PC-3 (cell line): ENCODE data around the gene ZNF382. TPM values are rescaled to one million over a fixed set of nuclear protein-coding genes. Genes with fewer than 3 reads are reported as not detected.
"Not testable (repeated sequence)": the region's sequence is repeated elsewhere in the genome, so short reads cannot be mapped to it uniquely, and the experiment has no call there.

Experiments
- ATAC-seq: fragments of 200-7000 bp; cut with Tn5 transposase; 2 replicates; pipeline ENCODE4 v1.9.1; 2020; ENCODE audit warnings: mild to moderate bottlenecking, moderate library complexity
- BruUV-seq: library from RNA; stranded (reverse); fragments of 400-500 nt; replicated peaks from 2 replicates; lab custom pipeline; 2021; lab: Mats Ljungman, UMichigan
- CTCF ChIA-PET: fragments of 300-600 bp; sonication (Branson Sonifier 250); formaldehyde crosslinking; loops from one replicate; lab custom pipeline; 2022; ENCODE audit warnings: antibody characterized with exemption; lab: Charles Lee
- POLR2A ChIA-PET: fragments of 300-600 bp; sonication (Branson Sonifier 250); formaldehyde crosslinking; loops from one replicate; lab custom pipeline; 2022; ENCODE audit warnings: antibody characterized with exemption; ENCODE audit not compliant: unreplicated experiment; lab: Charles Lee
- DNase-seq: peaks from one replicate; pipeline ENCODE4 v3.0.0-alpha.2; 2015
- H2AFZ ChIP-seq: fragments of 300-600 bp; sonication (generic); 2 replicates; pipeline ENCODE4 v1.6.0; 2016; ENCODE audit warnings: antibody characterized with exemption, low read length
- H3F3A ChIP-seq: fragments of 300-600 bp; sonication (generic); one replicate; pipeline ENCODE4 v1.6.0; 2017; ENCODE audit warnings: antibody characterized with exemption, low read length, control low read depth, mild to moderate bottlenecking; ENCODE audit not compliant: unreplicated experiment
- H3K27ac ChIP-seq: fragments of 300-600 bp; sonication (generic); 2 replicates; pipeline ENCODE4 v1.5.1; 2016; ENCODE audit warnings: mild to moderate bottlenecking, low read length
- H3K27me3 ChIP-seq: fragments of 300-600 bp; sonication (generic); 2 replicates; pipeline ENCODE4 v1.6.1; 2016; ENCODE audit warnings: low read length, mixed read lengths
- H3K36me3 ChIP-seq: fragments of 300-600 bp; sonication (generic); 2 replicates; pipeline ENCODE4 v1.6.1; 2016; ENCODE audit warnings: low read depth, mixed run types, low read length, mixed read lengths
- H3K4me1 ChIP-seq: fragments of 300-600 bp; sonication (generic); 2 replicates; pipeline ENCODE4 v1.5.1; 2016; ENCODE audit warnings: low read length; ENCODE audit not compliant: insufficient read depth
- H3K4me2 ChIP-seq: fragments of 300-600 bp; sonication (generic); 2 replicates; pipeline ENCODE4 v1.6.0; 2016; ENCODE audit warnings: low read length
- H3K4me3 ChIP-seq: fragments of 300-600 bp; sonication (generic); 2 replicates; pipeline ENCODE4 v1.5.1; 2016; ENCODE audit warnings: mild to moderate bottlenecking, low read length, mixed read lengths
- H3K79me2 ChIP-seq: fragments of 300-600 bp; sonication (generic); 2 replicates; pipeline ENCODE4 v1.6.1; 2017; ENCODE audit warnings: low read length, mixed read lengths
- H3K9ac ChIP-seq: fragments of 300-600 bp; sonication (generic); 2 replicates; pipeline ENCODE4 v1.6.0; 2016; ENCODE audit warnings: mild to moderate bottlenecking, low read length
- H3K9me2 ChIP-seq: fragments of 300-600 bp; sonication (generic); replicated peaks from 2 replicates; pipeline ENCODE4 v1.6.1; 2016; ENCODE audit warnings: mixed run types, low read length, mixed read lengths
- H3K9me3 ChIP-seq: fragments of 300-600 bp; sonication (generic); 2 replicates; pipeline ENCODE4 v1.6.1; 2016; ENCODE audit warnings: low read length, mixed read lengths
- H4K20me1 ChIP-seq: fragments of 300-600 bp; sonication (generic); 2 replicates; pipeline ENCODE4 v1.6.1; 2016; ENCODE audit warnings: low read length, mixed read lengths
- EZH2 ChIP-seq: fragments of 300-600 bp; sonication (generic); IDR thresholded peaks from one replicate; pipeline ENCODE4 v1.6.1; 2017; ENCODE audit warnings: antibody characterized with exemption, mild to moderate bottlenecking, low read length; ENCODE audit not compliant: unreplicated experiment
- EZH2phosphoT487 ChIP-seq: fragments of 300-600 bp; sonication (generic); IDR thresholded peaks from 2 replicates; pipeline ENCODE4 v1.6.1; 2018; ENCODE audit warnings: mild to moderate bottlenecking, antibody characterized with exemption, low read length, borderline replicate concordance
- intact Hi-C: fragments of 100-400 bp; cut with micrococcal nuclease; formaldehyde crosslinking; loops from 2 replicates; pipeline ENCODE4 v1.9.0; 2023
- total RNA-seq: library from RNA; depleted of rRNA; stranded (reverse); fragments of >200 nt; gene quantifications from 2 replicates; pipeline ENCODE4 v1.2.3, GENCODE V29; 2014
- TF ChIP-seq, protein P1 (sequence below): fragments of 300-600 bp; sonication (generic); conservative IDR thresholded peaks from 2 replicates; pipeline ENCODE4 v1.5.1; 2017; ENCODE audit warnings: antibody characterized with exemption, low read depth, mild to moderate bottlenecking, low read length

ZNF382 gene
- total RNA-seq, 1 experiment from 2014 or later: 0.91 TPM

DNA sequence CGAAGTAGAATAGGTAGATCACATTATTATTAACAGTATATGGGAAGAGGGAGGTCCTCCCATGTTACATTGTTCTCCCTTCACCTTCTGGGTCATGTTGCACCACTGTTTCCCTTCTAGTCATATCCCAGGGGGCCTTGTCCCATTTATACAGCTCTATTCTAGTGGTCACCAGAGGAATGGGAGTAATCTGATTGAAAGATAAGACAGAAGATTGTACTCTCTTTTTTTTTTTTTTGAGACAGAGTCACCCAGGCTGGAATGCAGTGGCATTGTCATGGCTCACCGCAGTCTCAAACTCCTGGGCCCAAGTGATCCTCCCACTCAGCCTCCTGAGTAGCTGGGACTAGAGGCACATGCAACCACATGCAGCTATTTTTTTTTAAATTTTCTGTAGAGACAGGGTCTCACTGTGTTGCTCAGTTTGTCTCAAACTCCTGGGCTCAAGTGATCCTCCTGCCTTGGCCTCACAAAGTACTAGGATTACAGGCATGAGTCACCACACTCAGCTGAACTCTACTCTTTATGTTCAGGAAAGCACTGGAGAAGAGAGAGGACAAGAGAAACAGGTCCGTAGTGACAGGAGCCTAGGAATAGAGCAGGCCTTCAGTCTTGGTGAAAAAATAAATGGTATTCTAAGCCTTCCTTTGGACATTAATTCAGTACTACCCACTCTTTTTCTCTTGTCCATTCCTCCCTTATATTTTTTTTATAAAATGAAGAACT is 27.7 kb upstream of the ZNF382 start:
- Histone ChIP-seq H3K9ac (no peak overlapping the region), H3K27ac (no peak overlapping the region), H3K36me3 (peaks cover 49% of the 10 kb centered on the region), H2AFZ (no peak overlapping the region), H4K20me1 (no peaks in the 10 kb centered on the region), H3K9me3 (0 out of 2 replicates have a peak, but pooled peaks cover 5% of the 10 kb centered on the region), H3K4me1 (no peaks in the 10 kb centered on the region), H3K4me3 (no peak overlapping the region), H3K27me3 (no peaks in the 10 kb centered on the region), H3K79me2 (peaks cover 25% of the 10 kb centered on the region), H3F3A (no peaks in the 10 kb centered on the region), H3K9me2 (no peaks in the 10 kb centered on the region), H3K4me2 (no peak overlapping the region)
- ATAC-seq (no peak), DNase-seq (no peak)
- POLR2A ChIA-PET: no interaction called here
- TF ChIP-seq EZH2 (no peak), EZH2phosphoT487 (no peak)
- TF ChIP-seq, protein P1, sequence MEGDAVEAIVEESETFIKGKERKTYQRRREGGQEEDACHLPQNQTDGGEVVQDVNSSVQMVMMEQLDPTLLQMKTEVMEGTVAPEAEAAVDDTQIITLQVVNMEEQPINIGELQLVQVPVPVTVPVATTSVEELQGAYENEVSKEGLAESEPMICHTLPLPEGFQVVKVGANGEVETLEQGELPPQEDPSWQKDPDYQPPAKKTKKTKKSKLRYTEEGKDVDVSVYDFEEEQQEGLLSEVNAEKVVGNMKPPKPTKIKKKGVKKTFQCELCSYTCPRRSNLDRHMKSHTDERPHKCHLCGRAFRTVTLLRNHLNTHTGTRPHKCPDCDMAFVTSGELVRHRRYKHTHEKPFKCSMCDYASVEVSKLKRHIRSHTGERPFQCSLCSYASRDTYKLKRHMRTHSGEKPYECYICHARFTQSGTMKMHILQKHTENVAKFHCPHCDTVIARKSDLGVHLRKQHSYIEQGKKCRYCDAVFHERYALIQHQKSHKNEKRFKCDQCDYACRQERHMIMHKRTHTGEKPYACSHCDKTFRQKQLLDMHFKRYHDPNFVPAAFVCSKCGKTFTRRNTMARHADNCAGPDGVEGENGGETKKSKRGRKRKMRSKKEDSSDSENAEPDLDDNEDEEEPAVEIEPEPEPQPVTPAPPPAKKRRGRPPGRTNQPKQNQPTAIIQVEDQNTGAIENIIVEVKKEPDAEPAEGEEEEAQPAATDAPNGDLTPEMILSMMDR: no peak
- CTCF ChIA-PET: no interaction called here
- intact Hi-C loops: no loop called here
- BruUV-seq: no TSS peak

DNA sequence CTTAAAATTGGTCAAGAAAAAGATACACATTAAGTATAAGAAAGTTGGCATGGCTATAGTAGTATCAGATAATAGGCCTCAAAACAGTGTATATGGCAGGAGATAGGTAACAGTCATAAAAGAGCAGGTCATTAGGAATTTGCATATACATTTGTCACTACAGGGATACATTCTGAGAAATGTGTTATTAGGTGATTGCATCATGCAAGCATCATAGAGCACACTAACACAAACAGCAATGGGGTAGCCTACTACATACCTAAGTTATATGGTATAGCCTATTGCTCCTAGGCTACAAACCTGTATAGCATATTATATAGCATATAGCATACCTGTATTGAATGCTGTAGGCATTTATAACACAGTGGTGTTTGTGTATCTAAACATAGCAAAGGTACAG is 25.9 kb upstream of the ZNF382 start:
- Histone ChIP-seq H3K4me3 (no peak overlapping the region), H3K9me3 (peaks cover 5% of the 10 kb centered on the region; the same call in 1 of the 2 replicates), H3K4me2 (no peak overlapping the region), H4K20me1 (no peaks in the 10 kb centered on the region), H3K27ac (no peak overlapping the region), H3K9me2 (no peaks in the 10 kb centered on the region), H3F3A (no peaks in the 10 kb centered on the region), H3K36me3 (peaks cover 52% of the 10 kb centered on the region), H3K9ac (no peak overlapping the region), H2AFZ (no peak overlapping the region), H3K4me1 (no peaks in the 10 kb centered on the region), H3K27me3 (no peaks in the 10 kb centered on the region), H3K79me2 (peaks cover 8% of the 10 kb centered on the region; the same call in 1 of the 2 replicates)
- CTCF ChIA-PET: no interaction called here
- intact Hi-C loops: no loop called here
- no peak for DNase-seq
- no peak for ATAC-seq
- POLR2A ChIA-PET: no interaction called here
- BruUV-seq: no TSS peak
- no peak for TF ChIP-seq EZH2
- TF ChIP-seq, protein P1: no peak
- TF ChIP-seq EZH2phosphoT487: no peak

DNA sequence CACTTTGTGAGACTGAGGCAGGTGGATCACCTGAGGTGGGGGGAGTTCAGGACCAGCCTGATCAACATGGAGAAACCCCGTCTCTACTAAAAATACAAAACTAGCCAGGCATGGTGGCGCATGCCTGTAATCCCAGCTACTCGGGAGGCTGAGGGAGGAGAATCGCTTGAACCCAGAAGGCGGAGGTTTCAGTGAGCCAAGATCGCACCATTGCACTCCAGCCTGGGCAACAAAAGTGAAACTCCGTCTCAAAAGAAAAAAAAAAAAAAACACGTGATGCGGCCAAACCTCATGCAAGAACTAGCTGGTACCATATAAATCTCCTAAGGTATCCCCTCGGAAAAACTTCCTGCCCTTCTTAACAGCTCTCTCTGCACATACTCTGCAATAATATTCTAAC is 2.4 kb upstream of the ZNF382 start:
- H3K9ac ChIP-seq, H2AFZ ChIP-seq, H3K9me2 ChIP-seq, BruUV-seq, H3K9me3 ChIP-seq, H3K4me3 ChIP-seq, POLR2A ChIA-PET, H3K79me2 ChIP-seq, H3K27me3 ChIP-seq, H4K20me1 ChIP-seq, DNase-seq, CTCF ChIA-PET, H3K36me3 ChIP-seq, intact Hi-C loops, H3K4me1 ChIP-seq, ATAC-seq, H3K27ac ChIP-seq, H3F3A ChIP-seq, H3K4me2 ChIP-seq: not testable (repeated sequence)
